Ovary (tissue), 3 donors: Measurements from ENCODE around the gene DLX3.

ENCODE experiments used
- EP300 ChIP-seq: sonication (generic); formaldehyde crosslinking; IDR thresholded peaks from one replicate; pipeline ENCODE4 v1.6.1; 2017; ENCODE audit warnings: antibody characterized with exemption
- POLR2A ChIP-seq: fragments of 450-650 bp; IDR thresholded peaks from one replicate; pipeline ENCODE4 v1.6.1; 2017; ENCODE audit warnings: antibody characterized with exemption, mild to moderate bottlenecking, moderate library complexity
- TF ChIP-seq, protein P1 (sequence below), 3 donors: fragments of 450-650 bp in 2 of 3; fragments of 200-600 bp in 1 of 3; IDR thresholded peaks; one replicate each; pipeline versions ENCODE4 v1.5.1 to v1.8.0; 2016 to 2022; ENCODE audit warnings: antibody characterized with exemption in 3 of 3, mild to moderate bottlenecking in 1 of 3
- donor health status: DM: no; HTN: no; CAD: no.

DNA sequence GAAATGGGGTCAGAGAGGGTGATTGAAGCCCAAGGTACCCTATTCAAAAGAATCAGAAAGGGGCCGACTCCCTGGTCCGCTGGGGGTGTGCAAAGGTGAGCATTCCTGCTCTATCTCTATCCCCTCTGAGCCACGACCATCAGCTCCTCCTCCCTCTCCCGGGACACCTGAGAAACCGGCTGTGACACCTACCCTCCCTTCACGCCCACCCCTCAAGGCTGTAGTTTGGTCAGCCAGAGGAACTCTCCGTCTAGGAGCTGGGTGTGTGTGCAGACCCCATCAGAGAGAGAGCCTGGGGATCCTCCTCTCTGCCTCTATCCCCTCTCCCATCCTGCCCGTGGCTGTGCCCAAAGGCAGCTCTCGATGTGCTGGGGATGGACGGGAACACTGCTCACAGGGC is 53.6 kb downstream of the DLX3 start:
- TF ChIP-seq, protein P1, sequence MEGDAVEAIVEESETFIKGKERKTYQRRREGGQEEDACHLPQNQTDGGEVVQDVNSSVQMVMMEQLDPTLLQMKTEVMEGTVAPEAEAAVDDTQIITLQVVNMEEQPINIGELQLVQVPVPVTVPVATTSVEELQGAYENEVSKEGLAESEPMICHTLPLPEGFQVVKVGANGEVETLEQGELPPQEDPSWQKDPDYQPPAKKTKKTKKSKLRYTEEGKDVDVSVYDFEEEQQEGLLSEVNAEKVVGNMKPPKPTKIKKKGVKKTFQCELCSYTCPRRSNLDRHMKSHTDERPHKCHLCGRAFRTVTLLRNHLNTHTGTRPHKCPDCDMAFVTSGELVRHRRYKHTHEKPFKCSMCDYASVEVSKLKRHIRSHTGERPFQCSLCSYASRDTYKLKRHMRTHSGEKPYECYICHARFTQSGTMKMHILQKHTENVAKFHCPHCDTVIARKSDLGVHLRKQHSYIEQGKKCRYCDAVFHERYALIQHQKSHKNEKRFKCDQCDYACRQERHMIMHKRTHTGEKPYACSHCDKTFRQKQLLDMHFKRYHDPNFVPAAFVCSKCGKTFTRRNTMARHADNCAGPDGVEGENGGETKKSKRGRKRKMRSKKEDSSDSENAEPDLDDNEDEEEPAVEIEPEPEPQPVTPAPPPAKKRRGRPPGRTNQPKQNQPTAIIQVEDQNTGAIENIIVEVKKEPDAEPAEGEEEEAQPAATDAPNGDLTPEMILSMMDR (IDR thresholded peaks at IDR 0.05): no peak
- no peak for TF ChIP-seq POLR2A
- no peak for TF ChIP-seq EP300
